AG04450 (cell line): ENCODE measurements around the gene APOC3. TPM values are rescaled to one million over a fixed set of nuclear protein-coding genes. Genes with fewer than 3 reads are reported as not detected.
A peak's percentile ranks its signal among the peaks of the same experiment; 100 is the strongest.

Experiments
- CTCF ChIA-PET: fragments of 300-600, 350-600 bp; formaldehyde crosslinking; extraction: SDS; loops from one replicate; lab custom pipeline; 2022; ENCODE audit warnings: antibody characterized with exemption, inconsistent platforms; lab: Charles Lee
- POLR2A ChIA-PET: fragments of 350-600 bp; formaldehyde crosslinking; extraction: SDS; loops from one replicate; lab custom pipeline; 2021; ENCODE audit warnings: antibody characterized with exemption, inconsistent platforms; lab: Yijun Ruan, JAX
- DNase-seq: peaks from one replicate; pipeline ENCODE4 v3.0.0-alpha.2; 2011; ENCODE audit warnings: low read depth, low spot score
- H3K27ac ChIP-seq: one replicate; pipeline ENCODE4 v1.5.1; 2012; ENCODE audit warnings: low read depth, low read length, control low read depth
- H3K27me3 ChIP-seq: one replicate; pipeline ENCODE4 v1.6.0; 2012; ENCODE audit warnings: low read length; ENCODE audit not compliant: control insufficient read depth, insufficient read depth
- H3K4me3 ChIP-seq: 2 replicates; pipeline ENCODE4 v1.5.1; 2011; ENCODE audit warnings: mild to moderate bottlenecking, low read depth, low read length, control low read depth
- H3K9me3 ChIP-seq: 2 replicates; pipeline ENCODE4 v1.5.1; 2012; ENCODE audit warnings: low read length; ENCODE audit not compliant: control insufficient read depth, insufficient read depth
- polyA plus RNA-seq: library from polyadenylated mRNA; depleted of rRNA; stranded (reverse); fragments of >200 nt; gene quantifications from 2 replicates; pipeline ENCODE4 v1.2.3, GENCODE V29; 2011
- TF ChIP-seq, protein P1 (sequence below): IDR thresholded peaks from 2 replicates; pipeline ENCODE4 v1.5.1; 2011; ENCODE audit warnings: low read depth, low read length, control low read depth, inconsistent platforms

Gene APOC3
- polyA plus RNA-seq, 1 experiment, result not detected

DNA sequence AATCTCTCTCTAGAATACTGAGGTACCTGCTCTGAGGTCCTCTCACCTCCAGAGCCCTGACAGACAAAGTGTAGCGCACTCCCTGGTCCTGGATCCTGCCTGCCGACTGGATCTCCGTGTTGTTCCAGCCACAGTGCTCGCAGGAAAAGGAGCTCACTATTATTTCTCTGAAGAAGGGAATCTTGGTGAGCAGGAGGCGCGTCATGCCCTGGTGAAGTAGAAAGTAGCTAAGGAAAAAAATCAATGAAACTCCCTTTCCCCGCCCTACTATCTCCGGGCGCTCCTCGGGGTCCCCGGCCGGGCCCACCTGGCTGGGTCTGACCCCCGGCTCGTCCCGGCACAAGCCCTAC, 42.3 kb upstream of the APOC3 start:
- TF ChIP-seq, protein P1, sequence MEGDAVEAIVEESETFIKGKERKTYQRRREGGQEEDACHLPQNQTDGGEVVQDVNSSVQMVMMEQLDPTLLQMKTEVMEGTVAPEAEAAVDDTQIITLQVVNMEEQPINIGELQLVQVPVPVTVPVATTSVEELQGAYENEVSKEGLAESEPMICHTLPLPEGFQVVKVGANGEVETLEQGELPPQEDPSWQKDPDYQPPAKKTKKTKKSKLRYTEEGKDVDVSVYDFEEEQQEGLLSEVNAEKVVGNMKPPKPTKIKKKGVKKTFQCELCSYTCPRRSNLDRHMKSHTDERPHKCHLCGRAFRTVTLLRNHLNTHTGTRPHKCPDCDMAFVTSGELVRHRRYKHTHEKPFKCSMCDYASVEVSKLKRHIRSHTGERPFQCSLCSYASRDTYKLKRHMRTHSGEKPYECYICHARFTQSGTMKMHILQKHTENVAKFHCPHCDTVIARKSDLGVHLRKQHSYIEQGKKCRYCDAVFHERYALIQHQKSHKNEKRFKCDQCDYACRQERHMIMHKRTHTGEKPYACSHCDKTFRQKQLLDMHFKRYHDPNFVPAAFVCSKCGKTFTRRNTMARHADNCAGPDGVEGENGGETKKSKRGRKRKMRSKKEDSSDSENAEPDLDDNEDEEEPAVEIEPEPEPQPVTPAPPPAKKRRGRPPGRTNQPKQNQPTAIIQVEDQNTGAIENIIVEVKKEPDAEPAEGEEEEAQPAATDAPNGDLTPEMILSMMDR, result no peak
- ChIA-PET CTCF (interaction anchor here (0.5 to 11.0 kb wide), 6 partner anchors 49 to 440 kb away, joined by 3 to 209 read pairs (median 4); no protein-coding TSS in a partner anchor), POLR2A (interaction anchor here (1.0 to 3.3 kb wide), 4 partner anchors 14 to 391 kb away, joined by 3 to 11 read pairs (median 6); partner anchors contain the start of genes BUD13, PAFAH1B2 and SIDT2)
- no peak overlapping the region for H3K27ac ChIP-seq
- DNase-seq, result no peak
- H3K9me3 ChIP-seq, result no peaks in the 10 kb centered on the region
- no peaks in the 10 kb centered on the region for H3K27me3 ChIP-seq
- peak overlapping the region; percentile 89 for H3K4me3 ChIP-seq

DNA sequence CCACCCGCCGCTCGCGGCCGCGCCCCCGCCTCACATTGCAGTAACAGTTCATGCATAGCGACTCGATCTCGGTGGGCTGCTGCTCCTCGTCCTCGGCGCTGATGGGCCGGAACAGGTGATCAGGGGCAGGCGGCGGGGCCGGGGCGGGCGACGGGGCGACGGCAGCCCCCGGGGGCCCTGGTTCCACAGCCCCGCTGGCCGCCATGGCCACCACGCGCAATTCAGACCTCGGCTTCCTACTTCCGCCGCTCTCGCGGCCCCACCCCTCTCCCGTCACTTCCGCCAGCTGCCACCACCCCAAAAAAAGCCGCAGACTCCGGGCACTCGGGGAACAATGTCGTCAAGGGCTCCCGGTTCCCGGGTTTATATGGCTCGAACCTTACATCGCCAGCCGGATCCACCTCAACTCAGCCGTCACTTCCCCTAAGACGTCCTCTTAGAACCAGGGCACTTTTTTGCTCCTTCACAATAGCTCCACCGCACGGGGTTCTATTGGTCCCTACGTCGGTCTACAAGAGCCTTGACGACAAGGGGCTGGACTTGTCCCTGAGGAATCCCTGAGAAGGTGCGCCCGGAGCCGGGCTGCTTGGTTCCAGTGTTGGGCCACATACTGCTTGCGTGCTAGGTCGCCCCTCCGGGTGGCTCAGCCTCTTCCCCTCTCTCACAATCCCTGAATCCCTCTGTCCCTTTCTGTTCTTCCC, 41.8 kb upstream of the APOC3 start, which contains the start of gene ZPR1:
TSS of gene ZPR1 (minus strand) at position 238 of the 701 bp plus-strand sequence. CDS start at position 205, 33 bp downstream.
- peak within 1 kb of the TSS; percentile 89 for H3K4me3 ChIP-seq
- DNase-seq, result no peak
- ChIA-PET CTCF (interaction anchor here (0.8 to 11.0 kb wide), 7 partner anchors 48 to 439 kb away, joined by 3 to 209 read pairs (median 6); partner anchors contain the start of gene SIK3), POLR2A (interaction anchor here (1.0 to 3.3 kb wide), 4 partner anchors 15 to 390 kb away, joined by 3 to 11 read pairs (median 6); partner anchors contain the start of genes BUD13, PAFAH1B2 and SIDT2)
- TF ChIP-seq, protein P1, result peak; percentile 7; the same call in 1 of the 2 replicates
- H3K27ac ChIP-seq, result peak within 1 kb of the TSS; percentile 65
- H3K9me3 ChIP-seq, result no peaks in the 10 kb centered on the region
- H3K27me3 ChIP-seq, result no peaks in the 10 kb centered on the region

DNA sequence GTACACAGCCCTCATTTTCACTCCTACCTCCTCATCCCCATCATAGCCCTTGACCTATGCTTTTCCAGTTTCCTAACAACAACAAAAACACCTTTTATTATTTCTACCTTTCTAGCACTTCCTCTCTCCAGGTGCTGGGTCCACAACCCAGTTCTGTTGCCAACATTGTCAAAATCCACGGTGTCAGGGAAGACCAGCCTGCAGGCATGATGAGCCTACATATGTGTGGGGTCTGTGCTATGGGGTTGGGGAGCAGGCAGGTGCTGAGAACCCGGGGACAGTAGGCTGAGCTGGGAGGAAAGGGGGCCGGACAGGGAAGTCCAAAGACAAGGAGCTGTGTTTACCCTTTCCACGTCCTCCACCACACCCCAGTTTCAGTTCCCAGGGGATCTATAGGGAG, 41.2 kb upstream of the APOC3 start:
- peak overlapping the region; percentile 89 for H3K4me3 ChIP-seq
- POLR2A ChIA-PET, result interaction anchor here (1.0 to 3.3 kb wide), 4 partner anchors 16 to 390 kb away, joined by 3 to 11 read pairs (median 6); partner anchors contain the start of genes BUD13, PAFAH1B2 and SIDT2
- peak overlapping the region; percentile 65 for H3K27ac ChIP-seq
- TF ChIP-seq, protein P1, result no peak
- no peaks in the 10 kb centered on the region for H3K27me3 ChIP-seq
- DNase-seq, result no peak
- CTCF ChIA-PET, result interaction anchor here (0.8 to 11.0 kb wide), 6 partner anchors 20 to 438 kb away, joined by 3 to 209 read pairs (median 12); partner anchors contain the start of gene SIK3
- no peaks in the 10 kb centered on the region for H3K9me3 ChIP-seq

DNA sequence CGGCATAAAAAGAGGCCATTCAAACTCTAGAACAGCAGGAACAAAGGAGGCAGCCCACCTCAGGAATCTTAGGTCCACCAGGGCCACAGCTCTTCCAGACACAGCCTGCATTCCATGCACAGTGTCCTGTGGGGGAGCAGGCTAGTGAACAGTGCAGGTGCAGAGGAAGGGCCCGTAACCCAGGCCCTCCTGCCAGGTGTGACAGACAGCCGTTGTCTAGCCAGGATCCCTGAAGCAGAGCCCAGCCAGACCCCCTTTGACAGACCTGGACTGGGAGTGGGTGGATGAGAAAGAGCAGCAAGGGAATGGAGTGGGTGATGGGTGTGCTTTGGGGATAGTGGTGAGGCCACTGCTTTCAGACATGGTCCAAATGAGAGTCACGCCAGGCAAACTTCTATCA, 40.7 kb upstream of the APOC3 start:
- CTCF ChIA-PET, result interaction anchor here (0.8 to 11.0 kb wide), 5 partner anchors 20 to 317 kb away, joined by 3 to 209 read pairs (median 39); partner anchors contain the start of genes APOA1 and SIK3
- Histone ChIP-seq H3K9me3 (no peaks in the 10 kb centered on the region), H3K4me3 (no peak overlapping the region), H3K27me3 (no peaks in the 10 kb centered on the region), H3K27ac (no peak overlapping the region)
- DNase-seq, result no peak
- TF ChIP-seq, protein P1, result no peak
- POLR2A ChIA-PET, result interaction anchor here (3.3 kb wide), 1 partner anchor 16 kb away, joined by 11 read pairs; the partner anchor contains the start of gene BUD13
